ENCODE data around the gene GRIA1.

- no peak for TF ChIP-seq POLR2A (IDR thresholded peaks at IDR 0.05)
- no peak for TF ChIP-seq CTCF (IDR thresholded peaks at IDR 0.05)
Measured at GRCh38 chr5:153461341-153461740, 29.1 kb upstream of the GRIA1 start.
